ENCODE measurements around the gene SCN3B.

The SCN3B gene

GRCh38 chr11:123594921-123595320 lies 59.5 kb downstream of the SCN3B start:
- DNase-seq: no peak

DNA sequence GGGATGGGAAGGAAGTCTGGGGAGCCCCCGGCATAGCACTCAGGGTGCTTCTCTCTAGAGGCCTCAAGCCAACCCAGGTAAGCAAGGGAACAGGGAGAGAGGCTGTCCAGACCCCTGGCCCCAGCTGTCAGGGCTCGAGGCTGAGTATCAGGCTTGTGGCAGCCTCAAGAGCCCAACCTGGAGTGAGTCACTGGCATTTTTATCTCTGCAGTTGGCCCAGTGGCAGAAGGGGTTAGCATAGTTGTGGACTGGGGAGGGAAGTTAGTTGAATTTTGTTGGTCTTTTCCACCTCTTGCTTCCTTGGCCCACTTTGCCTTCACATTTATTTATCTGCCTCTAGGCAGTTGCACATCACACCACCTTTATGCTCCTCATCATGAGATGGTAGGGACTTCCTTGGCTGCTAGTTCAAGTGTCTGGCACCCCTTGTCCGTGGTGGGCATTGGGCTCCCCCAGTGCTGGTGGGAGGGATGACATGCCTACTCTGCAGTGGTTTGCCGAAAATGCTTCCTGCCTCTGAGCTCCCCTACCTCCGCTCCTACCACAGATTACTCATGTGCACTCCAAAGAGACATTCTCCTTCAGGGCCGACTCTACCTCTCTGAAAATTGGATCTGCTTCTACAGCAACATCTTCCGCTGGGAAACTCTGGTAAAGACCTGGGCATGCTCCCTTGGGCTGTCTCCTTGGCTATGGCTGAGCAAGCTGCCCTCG lies 60.1 kb downstream of the SCN3B start:
- no peak for DNase-seq

- no peak for DNase-seq
Observed at GRCh38 chr11:123593570-123593969, 60.9 kb downstream of the SCN3B start.

DNA sequence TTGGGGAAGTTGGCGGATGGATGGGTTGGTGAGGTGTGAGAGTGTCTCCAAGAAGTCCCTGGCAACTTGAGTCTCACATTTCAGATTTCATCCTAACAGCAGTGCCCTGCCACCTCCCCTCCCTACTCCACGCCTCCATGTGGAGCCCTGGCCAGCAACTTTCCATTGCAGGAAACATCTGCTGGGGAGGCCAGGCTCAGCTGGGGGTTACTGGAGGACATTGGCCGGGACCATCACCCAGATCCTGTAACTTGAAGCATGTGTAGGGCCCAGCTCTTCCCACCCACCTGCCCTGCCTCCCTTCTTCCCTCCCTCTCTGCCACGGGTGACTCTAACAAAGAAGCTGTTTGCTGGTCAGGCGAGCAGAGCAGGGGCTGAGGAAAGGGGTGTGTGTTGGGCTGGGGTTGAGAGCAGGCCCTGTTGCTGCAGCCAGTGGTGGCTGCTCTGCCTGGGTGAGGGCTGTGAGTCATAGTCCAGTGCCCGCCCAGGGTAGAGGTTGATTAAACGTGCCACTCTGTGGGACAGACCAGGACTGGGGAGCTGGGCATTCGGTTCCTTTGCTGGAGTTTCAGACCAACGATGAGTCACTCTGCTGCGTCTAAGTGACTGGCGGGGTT lies 64.0 kb downstream of the SCN3B start:
- DNase-seq: no peak

- no peak for DNase-seq
Observed at GRCh38 chr11:123588864-123589262, 65.6 kb downstream of the SCN3B start.

- DNase-seq: no peak
Observed at GRCh38 chr11:123588117-123588863, 66.1 kb downstream of the SCN3B start.

GRCh38 chr11:123587559-123587958 lies 66.9 kb downstream of the SCN3B start:
- DNase-seq: no peak

- no peak for DNase-seq
Observed at GRCh38 chr11:123587044-123587443, 67.4 kb downstream of the SCN3B start.

DNA sequence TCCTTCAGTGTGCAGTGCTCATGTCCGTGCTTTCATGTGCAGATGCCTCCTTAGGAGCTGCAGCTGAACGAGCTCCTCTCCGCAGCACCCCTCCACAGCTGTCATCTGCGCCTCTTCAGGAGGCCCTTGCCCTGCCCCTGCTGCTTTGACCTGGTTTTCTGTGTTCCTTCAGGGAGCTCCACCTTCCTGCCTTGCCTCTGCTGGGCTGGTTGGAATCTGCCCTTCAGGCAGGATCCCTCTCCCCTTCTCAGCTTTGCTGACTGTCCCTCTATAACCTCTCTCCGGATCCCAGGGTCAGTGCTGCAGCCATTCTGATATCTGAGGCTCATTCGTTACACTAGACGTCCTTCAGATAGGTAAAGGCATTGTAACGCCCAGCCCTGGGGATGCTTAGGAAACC lies 67.9 kb downstream of the SCN3B start:
- no peak for DNase-seq

- DNase-seq: no peak
Observed at GRCh38 chr11:123585706-123586105, 68.7 kb downstream of the SCN3B start.

DNA sequence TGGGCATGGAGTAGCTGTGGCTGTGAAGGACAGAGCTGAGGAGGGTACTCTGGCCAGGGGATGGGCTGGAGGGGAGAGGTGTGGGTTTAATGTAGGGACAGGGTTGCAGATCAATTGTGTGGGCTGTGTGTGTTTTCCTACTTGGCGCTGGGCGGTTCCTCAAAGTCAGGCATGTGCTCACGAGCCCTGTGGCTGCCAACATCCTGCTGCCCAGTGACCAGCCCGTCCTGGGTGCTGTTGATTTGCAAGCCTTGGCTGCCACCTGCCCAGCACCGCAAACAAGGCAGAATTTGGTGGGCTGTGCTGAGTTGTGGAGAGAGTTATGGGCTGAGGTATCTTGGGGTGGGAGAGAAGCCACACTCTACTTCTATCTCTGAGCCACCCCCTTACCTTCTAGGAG lies 69.2 kb downstream of the SCN3B start:
- no peak for DNase-seq

- no peak for DNase-seq
Observed at GRCh38 chr11:123584737-123585136, 69.7 kb downstream of the SCN3B start.

GRCh38 chr11:123584186-123584585 lies 70.2 kb downstream of the SCN3B start:
- no peak for DNase-seq

DNA sequence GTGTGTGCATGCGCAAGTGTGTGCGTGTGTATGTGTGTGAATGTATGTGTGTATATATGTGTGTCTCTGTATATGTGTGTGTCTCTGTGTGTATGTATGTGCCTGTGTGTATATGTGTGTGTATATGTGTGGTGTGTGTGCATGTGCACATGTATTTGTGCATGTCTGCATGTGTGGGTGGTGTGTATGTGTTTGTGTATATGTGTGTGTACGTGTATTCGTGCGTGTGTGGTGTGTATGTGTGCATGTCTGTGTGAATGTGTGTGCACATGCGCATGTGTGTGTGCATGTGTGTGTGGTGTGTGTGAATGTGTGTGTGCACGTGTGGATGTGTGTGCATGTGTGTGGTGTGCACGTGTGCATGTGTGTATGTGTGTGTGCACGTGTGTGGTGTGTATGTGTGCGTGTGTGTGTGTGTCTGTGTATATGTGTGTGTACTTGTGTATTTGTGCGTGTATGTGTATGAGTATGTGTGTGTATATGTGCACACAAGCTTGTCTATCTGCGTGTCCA lies 71.4 kb downstream of the SCN3B start:
- DNase-seq: no peak

GRCh38 chr11:123581651-123582399 lies 72.6 kb downstream of the SCN3B start:
- no peak for DNase-seq

- DNase-seq: peak; percentile 66
Observed at GRCh38 chr11:123580557-123581275, 73.7 kb downstream of the SCN3B start.

GRCh38 chr11:123580137-123580536 lies 74.3 kb downstream of the SCN3B start:
- no peak for DNase-seq

DNA sequence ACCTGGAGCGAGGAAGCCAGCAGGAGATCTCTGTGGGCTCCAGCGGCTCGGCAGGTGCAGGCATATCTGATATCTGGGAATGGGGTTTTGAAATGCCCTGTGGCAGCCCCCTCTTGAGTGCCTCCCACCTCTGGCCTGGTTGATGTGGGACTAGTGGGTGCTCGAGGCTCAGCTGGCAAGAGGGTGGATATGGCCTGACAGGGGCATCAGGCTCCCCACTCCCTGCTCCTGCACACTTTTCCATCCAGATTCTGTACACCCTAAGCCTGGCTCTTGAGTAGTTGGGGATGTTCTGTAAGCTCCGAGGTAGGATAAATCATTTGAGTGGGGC lies 75.0 kb downstream of the SCN3B start:
- no peak for DNase-seq

All from CD4-positive, alpha-beta T cell treated with Interleukin-17A for 1 hour (primary cell).